NT2/D1 (cell line): ENCODE data around the gene MAU2.

Source experiments
- YY1 ChIP-seq: IDR thresholded peaks from 2 replicates; pipeline ENCODE4 v1.6.1; 2011; ENCODE audit not compliant: insufficient read length, insufficient read depth
- ZNF274 ChIP-seq: IDR thresholded peaks from 2 replicates; pipeline ENCODE4 v1.6.1; 2011; ENCODE audit warnings: mild to moderate bottlenecking, low read depth, low read length

- TF ChIP-seq YY1 (no peak), ZNF274 (no peak)
These were observed 28.7 kb downstream of the MAU2 start for GRCh38 chr19:19349365-19349764.
